HTERT RPE-1 (cell line): ENCODE data around the gene TBC1D14.
"Not testable (repeated sequence)": the region's sequence is repeated elsewhere in the genome, so short reads cannot be mapped to it uniquely, and the experiment has no call there.

Experiments
- in situ Hi-C: fragments of 300-500 bp; cut with MboI; formaldehyde crosslinking; loops from 4 replicates; pipeline ENCODE4 v1.14.3; 2020; ENCODE audit warnings: low sequenced_read_pairs

The TBC1D14 gene

DNA sequence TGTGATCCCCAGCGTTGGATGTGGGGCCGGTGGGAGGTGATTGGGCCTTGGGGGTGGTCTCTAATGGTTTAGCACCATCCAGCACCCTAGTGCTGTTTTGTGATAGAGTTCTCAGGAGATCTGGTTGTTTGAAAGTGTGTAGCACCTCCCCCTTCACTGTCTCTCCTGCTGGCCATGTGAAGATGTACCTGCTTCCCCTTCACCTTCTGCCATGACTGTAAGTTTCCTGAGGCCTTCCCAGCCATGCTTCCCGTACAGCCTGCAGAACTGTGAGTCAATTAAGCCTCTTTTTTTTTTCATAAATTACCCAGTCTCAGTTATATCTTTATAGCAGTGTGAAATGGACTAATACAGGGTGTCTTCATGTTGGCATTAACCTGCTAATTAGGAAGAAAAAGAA is 19.3 kb upstream of the TBC1D14 start:
- in situ Hi-C loops, result no loop called here

GRCh38 chr4:6890971-6891370 is 18.7 kb upstream of the TBC1D14 start:
- in situ Hi-C loops, result not testable (repeated sequence)

- in situ Hi-C loops, result no loop called here
Measured at GRCh38 chr4:6891436-6892170, 18.0 kb upstream of the TBC1D14 start.

DNA sequence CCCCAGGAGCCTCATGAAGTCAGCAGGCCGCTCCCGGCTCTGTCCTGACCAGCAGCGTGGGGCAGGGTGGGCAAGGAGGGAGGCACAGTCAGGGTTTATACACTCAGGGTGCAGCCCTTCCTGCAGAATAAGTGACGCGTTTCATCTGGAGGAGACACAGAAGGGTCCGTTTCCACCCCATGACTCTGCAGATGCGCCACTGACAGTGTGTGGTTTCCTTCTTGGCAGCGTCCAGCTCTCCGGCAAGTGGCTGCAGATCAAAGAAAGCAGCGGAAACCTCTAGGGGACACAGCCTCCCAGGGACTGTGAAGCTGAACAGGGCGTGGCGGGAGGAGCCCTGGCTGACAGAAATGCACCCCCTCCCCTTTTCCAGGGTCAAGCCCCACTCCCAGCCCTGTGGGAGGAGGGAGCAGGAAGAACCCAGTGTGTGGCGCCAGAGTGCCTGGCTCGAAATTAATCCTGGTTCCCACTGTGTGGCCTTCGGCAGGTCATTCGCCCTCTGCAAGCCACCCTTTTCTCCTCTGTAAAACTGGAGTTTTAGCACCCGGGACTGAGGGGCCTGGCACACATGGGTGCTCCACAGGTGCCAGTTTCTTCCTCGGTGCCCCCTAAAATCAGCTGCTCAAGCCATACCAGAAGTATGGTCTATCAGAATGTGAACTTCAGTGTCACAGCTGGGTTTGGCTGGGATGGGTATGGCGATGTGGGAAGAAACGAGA is 17.3 kb upstream of the TBC1D14 start:
- in situ Hi-C loops, result no loop called here

DNA sequence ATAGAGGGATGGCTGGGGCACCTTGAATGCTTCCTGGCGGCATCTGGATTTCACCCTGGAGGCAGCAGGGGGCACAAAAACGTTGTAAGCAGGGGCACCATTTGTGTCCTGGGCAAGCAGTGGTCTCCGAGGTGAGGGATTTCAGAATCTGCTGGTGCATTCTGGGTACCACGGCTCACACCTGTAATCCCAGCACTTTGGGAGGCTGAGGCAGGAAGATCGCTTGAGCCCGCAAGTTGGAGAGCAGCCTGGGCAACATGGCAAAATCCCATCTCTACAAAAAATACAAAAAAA is 16.8 kb upstream of the TBC1D14 start:
- in situ Hi-C loops, result no loop called here

DNA sequence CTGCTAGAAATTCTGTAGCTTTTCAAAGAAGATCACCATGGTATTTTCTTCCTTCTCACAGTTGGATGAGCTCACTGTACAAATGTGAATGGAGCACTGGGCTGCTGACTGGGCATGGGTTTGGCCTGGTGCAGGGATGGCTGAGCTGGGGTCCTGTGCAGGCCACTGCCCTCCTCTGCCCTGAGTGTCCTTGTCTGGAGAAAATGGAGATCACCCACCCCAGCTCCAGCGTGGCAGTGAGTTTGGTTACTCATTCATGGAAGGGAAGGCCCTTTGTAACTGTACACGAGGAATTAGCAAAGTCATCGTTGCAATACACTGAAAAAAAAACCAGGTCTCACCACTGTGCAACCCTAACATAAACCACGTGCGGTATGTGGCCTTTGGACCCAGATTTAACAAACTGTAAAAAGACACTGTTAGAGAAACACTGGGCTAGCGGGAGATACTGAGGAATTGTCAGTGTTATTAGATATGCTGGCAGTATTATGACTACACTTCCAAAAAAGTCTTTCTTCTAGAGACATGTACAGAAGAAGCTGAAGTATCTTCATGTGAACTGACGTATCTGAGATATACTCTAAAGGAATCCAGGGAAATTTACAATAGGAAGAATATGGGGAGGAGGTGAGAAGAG is 16.1 kb upstream of the TBC1D14 start:
- in situ Hi-C loops, result no loop called here

DNA sequence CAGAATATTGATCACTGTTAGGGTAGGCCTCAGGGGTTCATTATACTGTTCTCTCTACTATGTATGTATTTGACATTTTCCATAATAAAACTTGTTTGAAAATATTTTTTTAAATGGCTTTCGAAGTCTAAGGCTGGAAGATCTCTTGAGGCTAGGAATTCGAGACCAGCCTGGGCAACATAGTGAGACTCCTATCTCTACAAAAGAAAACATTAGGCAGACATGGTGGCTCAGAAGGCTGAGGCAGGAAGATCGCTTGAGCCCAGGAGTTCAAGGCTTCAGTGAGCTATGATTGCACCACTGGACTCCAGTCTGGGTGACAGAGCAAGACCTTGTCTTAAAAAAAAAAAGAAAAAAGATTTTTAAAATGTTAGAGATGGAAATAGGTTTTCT is 15.5 kb upstream of the TBC1D14 start:
- in situ Hi-C loops, result no loop called here

DNA sequence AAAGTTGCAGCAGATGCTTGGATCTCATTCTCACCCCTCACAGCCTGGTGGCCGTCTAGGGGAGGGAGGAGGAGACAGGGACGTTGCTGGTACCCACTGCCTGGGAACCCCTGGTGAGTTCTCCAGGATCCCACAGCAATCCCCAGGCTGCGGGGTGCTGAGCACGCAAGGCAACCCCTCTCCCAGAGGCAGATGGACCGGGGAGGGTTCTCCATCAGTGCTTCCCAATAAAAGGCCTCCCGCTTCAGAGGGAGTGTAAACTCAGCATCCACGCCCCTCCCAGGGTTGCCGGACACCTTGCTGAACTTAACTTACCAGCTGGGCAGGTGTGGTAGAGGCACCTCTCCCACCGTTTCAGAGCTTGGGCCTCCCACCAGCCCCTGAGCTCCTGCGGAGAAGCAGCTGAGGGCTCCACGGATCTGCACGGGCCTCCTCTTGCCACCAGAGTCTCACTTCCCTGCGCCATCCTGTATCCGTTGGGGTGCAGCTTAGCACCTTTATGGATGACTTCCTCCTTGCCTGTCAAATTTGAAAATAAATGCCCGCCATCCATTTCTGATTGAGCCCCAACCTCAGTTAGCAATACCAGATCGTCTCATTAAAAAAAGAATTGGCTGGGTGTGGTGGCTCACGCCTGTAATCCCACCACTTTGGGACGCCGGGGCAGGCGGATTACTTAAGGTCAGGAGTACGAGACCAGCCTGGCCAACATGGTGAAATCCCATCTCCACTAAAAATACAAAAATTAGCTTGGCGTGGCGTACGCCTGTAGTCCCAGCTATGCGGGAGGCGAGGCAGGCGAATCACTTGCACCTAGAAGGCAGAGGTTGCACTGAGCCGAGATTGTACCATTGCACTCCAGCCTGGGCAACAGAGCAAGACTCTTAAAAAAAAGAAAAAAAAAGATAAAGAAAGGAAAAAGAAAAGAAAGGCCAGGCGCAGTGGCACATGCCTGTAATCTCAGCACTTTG is 14.8 kb upstream of the TBC1D14 start:
- in situ Hi-C loops, result no loop called here

DNA sequence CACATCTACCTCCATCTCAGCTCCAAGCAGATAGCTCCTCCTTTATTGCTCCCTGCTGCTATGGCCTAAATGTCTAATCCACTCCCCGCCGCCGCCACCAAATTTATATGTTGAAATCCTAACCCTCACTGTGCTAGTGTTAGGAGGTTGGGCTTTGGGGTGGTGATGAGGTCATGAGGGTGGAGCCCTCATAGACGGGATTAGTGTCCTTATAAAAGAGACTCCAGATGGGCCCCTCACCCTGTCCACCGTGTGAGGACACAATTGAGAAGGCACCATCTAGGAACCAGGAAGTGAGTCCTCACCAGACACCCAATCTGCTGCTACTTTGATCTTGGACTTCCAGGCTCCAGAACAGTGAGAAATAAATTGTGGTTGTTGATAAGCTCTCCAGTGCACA is 13.6 kb upstream of the TBC1D14 start:
- in situ Hi-C loops, result no loop called here

DNA sequence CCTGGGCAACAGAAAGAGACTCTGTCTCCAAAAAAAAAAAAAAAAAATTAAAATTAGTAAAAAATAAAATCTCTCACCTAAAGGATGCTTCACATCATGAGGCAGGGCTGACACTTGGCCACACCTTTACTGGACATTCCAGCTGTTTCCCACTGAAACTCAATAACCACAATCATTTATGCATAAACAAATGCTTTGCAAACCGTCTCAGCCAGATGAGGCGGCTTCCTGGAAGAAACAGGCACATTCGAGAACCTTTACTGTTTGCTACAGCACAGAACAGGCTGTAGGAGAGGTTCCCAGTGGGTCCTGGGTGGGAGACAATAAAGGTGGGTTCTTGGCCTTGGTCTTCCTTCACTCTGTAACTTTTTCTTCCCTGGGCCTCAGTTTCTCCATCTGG is 10.9 kb upstream of the TBC1D14 start:
- in situ Hi-C loops, result no loop called here

- in situ Hi-C loops, result no loop called here
Measured at GRCh38 chr4:6900181-6900812, 9.3 kb upstream of the TBC1D14 start.

DNA sequence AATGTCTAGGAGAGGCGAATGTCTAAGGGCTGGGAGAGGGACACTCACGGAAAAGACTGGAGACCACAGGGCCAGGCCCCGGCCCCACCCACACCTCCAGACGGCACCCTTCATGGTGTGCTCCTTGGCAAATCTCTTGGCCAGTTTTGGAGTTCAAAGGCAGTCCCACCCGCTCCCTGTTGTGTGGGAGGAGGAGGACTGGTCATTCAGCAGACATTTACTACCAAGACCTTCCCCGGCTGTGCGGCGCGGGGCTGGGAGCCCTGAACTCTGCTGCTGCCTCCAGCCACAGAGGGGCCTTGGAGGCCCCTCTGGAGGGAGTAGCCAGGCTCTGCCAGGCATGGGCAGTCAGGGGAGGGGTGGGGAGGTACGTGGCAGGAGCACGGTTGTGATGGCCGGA is 8.7 kb upstream of the TBC1D14 start:
- in situ Hi-C loops, result no loop called here

DNA sequence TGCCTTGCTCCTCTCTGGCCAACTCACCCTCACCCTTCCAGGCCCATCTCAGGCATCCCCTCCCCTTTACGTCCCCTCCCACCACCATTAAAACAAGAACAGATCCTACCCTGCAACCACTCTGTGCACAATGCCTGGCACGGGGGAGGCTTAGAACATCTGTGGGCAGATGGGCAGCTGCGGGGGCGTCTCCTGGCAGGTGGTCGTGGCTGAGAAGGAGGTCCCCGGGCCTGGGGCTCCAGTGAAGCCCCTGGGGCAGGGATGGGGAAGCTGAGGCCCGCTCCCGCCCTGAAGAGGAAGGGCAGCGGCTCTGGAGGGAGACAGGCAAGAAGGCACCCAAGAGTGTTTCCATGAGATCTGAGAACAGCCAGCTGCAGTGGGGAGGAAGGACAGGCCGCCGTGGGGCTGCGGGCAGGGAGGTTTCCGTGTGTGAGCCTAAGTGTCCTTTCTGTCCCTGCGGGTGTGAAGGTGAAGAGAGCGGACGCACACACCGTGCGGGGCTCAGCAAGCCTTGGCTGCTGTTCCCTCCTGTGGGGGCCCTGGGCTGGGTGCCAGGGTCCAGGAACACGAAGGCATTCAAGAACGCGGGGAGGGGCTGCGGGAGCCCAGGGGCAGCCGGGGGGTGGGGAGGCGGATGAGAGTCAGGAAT is 7.8 kb upstream of the TBC1D14 start:
- in situ Hi-C loops, result no loop called here

- in situ Hi-C loops, result no loop called here
Measured at GRCh38 chr4:6902318-6903042, 7.1 kb upstream of the TBC1D14 start.

GRCh38 chr4:6905516-6906445 is 3.8 kb upstream of the TBC1D14 start:
- in situ Hi-C loops, result no loop called here

DNA sequence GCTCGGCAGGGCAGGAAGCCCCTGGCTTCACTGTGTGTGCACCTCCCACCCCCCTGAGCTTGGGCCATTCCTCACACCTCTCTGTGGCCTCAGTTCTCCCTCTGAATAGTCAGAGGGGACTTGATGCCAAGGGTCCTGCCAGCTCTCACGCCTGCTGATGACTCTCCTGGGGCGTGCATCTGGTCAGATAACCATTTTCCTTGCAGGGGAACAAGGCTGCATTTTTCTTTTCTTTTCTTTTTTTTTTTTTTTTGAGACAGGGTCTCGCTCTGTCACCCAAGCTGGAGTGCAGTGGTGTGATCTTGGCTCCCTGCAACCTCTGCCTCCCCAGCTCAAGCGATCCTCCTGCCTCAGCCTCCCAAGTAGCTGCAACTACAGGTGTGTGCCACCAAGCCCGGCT is 3.1 kb upstream of the TBC1D14 start:
- in situ Hi-C loops, result not testable (repeated sequence)

DNA sequence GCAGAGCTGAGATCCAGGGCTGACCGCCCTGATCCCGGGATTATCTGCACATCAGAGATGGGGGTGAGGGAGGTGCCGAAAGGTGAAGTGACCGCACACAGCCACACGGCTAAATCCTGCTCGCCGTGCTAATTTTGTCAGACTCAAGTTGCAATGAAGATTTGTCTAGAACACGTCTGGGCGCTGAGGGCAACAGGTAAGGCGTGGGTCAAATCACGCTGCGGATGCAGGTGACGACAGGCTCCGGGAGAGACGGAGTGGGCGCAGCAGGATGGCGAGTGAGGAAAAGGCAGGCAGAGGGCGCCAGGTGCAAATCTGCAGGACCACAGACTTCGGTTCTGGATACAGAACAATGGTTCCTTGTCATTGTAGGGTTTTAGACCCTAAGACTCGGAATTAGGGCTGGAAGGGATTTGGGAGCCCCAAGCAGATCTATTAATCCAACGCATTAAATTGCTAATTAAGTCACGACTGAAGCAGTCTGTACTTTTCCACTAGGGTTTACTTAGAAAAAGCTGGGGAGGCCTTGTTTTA is 1.9 kb upstream of the TBC1D14 start:
- in situ Hi-C loops, result no loop called here

DNA sequence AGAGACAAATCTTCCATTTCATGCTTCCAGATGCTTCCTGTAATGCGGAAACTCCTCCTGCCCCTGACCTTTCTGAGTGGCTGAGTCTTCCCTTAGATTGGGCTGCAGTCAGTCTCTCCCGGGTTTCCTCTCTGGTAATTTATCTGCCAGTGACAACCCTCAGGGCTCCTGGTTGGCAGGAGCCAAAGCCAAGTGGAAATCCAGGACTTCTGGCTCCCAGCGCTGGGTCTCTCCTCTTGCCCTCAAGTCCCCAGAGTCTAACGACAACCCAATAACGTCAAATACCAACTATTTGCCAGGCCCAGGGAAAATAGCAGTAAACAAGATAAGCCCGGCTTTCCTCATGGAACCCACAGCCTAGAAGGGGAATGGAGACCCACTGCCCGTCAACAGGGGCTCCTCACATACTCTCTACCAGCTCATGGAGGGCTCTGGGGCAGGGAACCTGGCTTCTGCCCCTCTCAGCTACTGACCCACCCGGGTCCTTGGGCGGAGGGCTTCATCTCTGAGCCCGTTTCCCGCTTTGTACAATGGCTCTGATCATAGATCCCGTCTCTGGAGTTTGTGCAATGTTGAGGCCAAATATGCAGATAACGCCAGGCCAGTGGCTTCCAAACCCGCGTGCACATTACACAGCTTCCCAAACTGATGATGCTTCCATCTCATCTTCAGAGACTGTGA is 1.1 kb upstream of the TBC1D14 start:
- in situ Hi-C loops, result no loop called here
